Epithelial cell of proximal tubule (primary cell): ENCODE data around the gene SHLD1. TPM values are rescaled to one million over a fixed set of nuclear protein-coding genes. Genes with fewer than 3 reads are reported as not detected.
"Not testable (repeated sequence)": the region's sequence is repeated elsewhere in the genome, so short reads cannot be mapped to it uniquely, and the experiment has no call there.

Source experiments
- DNase-seq: peaks from one replicate; pipeline ENCODE4 v3.0.0-alpha.2; 2011; ENCODE audit warnings: low read depth
- H3K4me3 ChIP-seq: 2 replicates; pipeline ENCODE4 v1.5.1; 2011; ENCODE audit warnings: low read depth, mild to moderate bottlenecking, low read length
- total RNA-seq: library from RNA; depleted of rRNA; stranded (reverse); fragments of >200 nt; gene quantifications from 2 replicates; pipeline ENCODE4 v1.2.3, GENCODE V29; 2015
- TF ChIP-seq, protein P1 (sequence below): conservative IDR thresholded peaks from 2 replicates; pipeline ENCODE4 v1.5.1; 2012; ENCODE audit warnings: low read depth, mild to moderate bottlenecking, low read length

SHLD1 gene
- total RNA-seq = 1.3 and 1.7 TPM in 2 replicates

DNA sequence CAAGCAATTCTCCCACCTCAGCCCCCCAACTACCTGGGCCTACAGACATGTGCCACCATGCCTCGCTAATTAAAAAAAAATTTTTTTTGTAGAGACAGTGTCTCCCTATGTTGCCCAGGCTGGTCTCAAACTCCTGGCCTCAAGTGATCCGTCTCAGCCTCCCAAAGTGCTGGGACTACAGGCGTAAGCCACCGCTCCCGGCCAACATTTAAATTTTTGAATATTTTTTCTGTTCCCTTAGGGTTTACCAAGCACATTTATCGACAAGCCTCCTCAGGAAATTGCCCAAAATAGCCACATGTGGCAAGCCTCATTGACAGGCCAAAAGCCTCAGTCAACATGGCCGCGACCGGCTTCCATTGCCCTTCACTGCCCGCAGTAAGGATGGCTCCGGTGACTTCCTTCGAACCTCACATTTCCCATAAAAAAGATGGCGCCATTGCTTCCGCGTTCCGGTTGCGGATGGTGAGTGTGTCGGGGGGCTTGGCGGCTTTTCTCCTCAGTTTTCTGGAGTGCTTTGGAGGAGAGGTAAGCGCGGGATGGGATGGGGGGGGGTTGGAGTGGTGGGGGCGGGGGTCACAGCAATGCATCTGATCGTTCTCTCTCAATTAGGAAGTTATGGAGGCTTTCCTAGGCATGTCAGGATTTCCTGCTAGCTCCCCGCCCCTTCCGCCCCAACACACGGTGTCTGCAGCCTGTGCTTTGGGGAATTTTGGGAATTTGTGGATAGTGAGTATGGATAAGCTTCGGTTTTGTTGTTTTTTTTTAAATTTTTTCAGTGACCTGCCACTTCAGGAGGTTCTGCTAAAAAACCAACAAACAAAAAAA lies at the start of gene SHLD1:
Gene SHLD1, plus strand, starts transcription at position 450 of the 828 bp plus-strand sequence. CDS start 22,465 bp downstream, outside the sequence.
- TF ChIP-seq, protein P1, sequence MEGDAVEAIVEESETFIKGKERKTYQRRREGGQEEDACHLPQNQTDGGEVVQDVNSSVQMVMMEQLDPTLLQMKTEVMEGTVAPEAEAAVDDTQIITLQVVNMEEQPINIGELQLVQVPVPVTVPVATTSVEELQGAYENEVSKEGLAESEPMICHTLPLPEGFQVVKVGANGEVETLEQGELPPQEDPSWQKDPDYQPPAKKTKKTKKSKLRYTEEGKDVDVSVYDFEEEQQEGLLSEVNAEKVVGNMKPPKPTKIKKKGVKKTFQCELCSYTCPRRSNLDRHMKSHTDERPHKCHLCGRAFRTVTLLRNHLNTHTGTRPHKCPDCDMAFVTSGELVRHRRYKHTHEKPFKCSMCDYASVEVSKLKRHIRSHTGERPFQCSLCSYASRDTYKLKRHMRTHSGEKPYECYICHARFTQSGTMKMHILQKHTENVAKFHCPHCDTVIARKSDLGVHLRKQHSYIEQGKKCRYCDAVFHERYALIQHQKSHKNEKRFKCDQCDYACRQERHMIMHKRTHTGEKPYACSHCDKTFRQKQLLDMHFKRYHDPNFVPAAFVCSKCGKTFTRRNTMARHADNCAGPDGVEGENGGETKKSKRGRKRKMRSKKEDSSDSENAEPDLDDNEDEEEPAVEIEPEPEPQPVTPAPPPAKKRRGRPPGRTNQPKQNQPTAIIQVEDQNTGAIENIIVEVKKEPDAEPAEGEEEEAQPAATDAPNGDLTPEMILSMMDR = no peak
- DNase-seq = no peak
- H3K4me3 ChIP-seq = peak within 1 kb of the TSS; percentile 64

GRCh38 chr20:5702339-5702738 lies 47.9 kb upstream of the SHLD1 start:
- not testable (repeated sequence) for DNase-seq

DNA sequence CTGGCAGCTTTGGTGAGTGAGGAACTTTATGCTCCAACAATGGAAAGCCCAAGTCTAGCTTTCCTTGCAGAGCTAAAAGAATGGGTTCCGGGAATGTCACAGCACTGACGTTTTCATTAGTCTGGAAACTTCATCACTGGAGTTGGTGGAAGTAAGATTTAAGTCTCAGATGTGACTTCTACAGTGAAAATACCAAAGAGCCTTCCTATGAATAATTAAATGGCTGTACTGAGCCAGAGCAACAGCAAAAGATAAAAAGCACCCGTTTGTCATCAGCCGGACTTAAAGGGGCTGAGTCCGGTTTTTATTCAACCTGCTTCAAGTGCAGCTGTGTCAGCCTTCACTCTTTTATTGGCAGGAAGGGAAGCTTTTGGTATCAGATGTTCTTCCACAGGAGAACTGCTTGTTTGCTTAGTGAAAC lies 46.5 kb upstream of the SHLD1 start:
- DNase-seq = no peak
- H3K4me3 ChIP-seq = no peak overlapping the region
- TF ChIP-seq, protein P1 = no peak

More at GRCh38 chr20:5702339-5702738, 47.9 kb upstream of the SHLD1 start:
- H3K4me3 ChIP-seq = not testable (repeated sequence)

- H3K4me3 ChIP-seq = no peak overlapping the region
- no peak for DNase-seq
- TF ChIP-seq, protein P1 = no peak
These were observed 44.4 kb upstream of the SHLD1 start for GRCh38 chr20:5705827-5706226.

- H3K4me3 ChIP-seq = no peak overlapping the region
- TF ChIP-seq, protein P1 = no peak
- DNase-seq = no peak
These were observed 43.4 kb upstream of the SHLD1 start for GRCh38 chr20:5706797-5707196.

DNA sequence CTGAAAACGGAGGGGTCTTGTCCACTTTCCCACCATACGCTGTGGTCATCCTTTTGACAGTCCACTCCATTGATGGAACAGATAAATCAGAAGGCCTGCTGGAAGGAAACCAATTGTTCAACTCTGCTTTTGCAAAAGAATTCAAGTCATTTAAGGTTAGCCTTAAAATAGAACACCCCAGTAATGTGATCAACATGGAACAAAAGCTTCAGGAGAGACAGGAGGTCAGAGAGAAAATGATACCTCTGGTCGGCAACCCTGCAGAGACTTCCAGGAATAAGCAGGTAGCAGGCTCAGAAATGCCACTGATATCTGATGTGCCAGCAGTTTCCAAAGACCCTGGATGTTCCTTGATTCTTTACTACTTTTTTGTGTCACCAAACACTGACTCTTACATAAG lies 39.6 kb upstream of the SHLD1 start:
- no peak overlapping the region for H3K4me3 ChIP-seq
- DNase-seq = no peak
- TF ChIP-seq, protein P1 = no peak

DNA sequence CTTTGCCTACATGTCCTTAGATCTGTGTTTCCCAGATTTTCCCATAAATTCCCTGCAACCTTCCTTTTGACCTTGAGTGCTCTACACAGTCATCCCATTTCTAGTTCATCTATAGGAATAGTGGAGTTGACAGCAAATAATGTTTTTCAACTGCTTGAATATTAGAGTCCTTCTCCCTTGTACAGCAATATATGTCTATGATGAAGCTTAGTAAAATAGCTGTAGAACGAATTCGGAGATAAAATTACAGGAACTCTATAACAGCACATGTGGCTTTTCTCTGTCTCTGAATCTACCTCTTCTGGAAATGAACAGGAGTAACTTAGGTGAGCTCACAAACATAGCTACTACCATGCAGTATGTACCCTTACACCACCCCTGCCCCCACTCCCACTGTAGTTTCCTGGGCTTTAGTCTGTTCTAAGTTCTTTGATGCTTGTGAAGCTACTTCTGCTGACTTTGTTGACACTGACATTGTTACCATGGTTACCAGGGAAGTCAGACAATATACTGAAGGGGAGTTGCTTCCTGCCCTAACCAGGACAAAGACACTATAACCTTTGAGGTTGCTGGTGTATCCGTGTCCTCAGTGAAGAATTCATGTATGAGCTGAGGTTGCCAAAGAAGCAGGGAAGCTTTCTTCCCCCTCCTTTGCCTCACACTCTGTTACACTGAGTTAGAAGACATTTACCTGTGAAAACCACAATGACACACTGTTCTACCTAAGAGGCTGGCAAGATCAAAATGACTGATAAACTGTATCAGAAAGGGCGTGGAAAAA lies 35.8 kb upstream of the SHLD1 start:
- DNase-seq = no peak
- TF ChIP-seq, protein P1 = no peak
- H3K4me3 ChIP-seq = no peak overlapping the region
